GM12872 (cell line): ENCODE results near the gene PRIM1.

Source experiments
- TF ChIP-seq, protein P1 (sequence below): IDR thresholded peaks from 3 replicates; pipeline ENCODE4 v1.5.1; 2011; ENCODE audit warnings: low read depth, mild to moderate bottlenecking, low read length, moderate library complexity; ENCODE audit not compliant: insufficient read depth

PRIM1 gene

DNA sequence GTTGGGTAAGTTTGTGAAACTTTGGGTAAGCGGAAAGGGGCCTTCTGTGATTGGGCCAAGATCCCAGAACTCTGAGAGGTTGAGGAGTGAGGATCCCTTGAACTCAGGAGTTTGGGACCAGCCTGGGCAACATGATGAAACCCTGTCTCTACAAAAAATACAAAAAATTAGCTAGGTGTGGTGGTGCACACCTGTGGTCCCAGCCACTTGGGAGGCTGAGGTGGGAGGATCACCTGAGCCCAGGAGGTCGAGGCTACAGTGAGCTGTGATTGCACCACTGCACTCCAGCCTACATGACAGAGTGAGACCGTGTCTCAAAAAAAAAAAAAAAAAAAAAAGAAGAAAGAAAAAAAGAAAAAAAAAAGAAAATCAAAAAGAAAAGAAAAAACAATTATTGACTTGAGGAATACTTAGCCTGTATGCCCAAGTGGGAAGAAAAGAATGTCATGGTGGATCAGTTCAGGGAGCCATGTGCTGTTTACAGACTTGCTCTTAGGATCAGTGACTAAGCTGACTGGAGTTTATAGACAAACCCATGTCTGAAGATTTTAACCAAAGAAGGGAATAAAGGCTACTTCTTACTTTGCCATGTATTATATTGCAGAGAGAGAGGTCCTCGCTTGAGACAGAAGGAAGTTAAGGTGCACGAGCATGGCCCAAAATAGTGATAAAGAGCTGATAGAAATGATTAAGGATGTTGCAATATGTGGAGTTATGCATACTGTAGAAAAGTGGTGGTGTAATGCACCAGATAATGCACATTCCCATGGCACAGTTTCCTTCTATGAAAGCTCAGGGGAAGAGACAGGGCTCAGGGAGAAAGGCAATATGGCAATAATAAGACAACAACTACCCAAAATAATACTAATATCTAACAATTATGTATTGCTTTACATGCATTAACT is 11.9 kb upstream of the PRIM1 start:
- TF ChIP-seq, protein P1, sequence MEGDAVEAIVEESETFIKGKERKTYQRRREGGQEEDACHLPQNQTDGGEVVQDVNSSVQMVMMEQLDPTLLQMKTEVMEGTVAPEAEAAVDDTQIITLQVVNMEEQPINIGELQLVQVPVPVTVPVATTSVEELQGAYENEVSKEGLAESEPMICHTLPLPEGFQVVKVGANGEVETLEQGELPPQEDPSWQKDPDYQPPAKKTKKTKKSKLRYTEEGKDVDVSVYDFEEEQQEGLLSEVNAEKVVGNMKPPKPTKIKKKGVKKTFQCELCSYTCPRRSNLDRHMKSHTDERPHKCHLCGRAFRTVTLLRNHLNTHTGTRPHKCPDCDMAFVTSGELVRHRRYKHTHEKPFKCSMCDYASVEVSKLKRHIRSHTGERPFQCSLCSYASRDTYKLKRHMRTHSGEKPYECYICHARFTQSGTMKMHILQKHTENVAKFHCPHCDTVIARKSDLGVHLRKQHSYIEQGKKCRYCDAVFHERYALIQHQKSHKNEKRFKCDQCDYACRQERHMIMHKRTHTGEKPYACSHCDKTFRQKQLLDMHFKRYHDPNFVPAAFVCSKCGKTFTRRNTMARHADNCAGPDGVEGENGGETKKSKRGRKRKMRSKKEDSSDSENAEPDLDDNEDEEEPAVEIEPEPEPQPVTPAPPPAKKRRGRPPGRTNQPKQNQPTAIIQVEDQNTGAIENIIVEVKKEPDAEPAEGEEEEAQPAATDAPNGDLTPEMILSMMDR: no peak

DNA sequence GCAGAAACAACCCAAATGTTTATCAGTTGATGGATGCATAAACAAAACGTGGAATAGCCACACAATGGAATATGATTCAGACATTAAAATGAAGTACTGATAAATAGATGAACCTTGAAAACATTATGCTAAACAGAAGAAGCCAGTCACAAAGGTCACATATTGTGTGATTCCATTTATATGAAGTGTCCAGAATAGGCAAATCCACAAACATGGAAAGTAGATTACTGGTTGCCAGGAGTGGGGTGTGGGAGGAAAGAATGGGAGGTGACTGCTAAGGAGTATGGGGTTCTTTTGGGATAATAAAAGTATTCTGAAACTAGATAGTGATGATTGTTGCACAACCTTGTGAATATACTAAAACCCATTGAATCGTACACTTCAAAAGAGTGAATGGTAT is 9.7 kb upstream of the PRIM1 start:
- TF ChIP-seq, protein P1: no peak

DNA sequence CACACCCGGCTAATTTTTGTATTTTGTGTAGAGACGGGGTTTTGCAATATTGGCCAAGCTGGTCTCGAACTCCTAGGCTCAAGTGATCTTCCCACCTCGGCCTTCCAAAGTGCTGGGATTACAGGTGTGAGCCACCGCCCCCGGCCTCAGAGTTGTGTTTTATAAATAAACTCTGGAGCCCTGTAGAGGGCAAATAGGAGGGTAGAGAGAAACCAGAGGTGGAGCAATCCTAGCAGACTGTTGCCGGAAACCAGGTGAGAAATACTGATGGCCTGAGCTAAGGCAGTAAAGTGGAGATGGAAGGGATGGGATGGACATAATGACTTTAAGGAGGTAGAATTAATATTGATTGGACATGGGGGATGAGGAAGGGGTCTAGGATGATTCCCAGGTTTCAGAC is 8.3 kb upstream of the PRIM1 start:
- TF ChIP-seq, protein P1: no peak

DNA sequence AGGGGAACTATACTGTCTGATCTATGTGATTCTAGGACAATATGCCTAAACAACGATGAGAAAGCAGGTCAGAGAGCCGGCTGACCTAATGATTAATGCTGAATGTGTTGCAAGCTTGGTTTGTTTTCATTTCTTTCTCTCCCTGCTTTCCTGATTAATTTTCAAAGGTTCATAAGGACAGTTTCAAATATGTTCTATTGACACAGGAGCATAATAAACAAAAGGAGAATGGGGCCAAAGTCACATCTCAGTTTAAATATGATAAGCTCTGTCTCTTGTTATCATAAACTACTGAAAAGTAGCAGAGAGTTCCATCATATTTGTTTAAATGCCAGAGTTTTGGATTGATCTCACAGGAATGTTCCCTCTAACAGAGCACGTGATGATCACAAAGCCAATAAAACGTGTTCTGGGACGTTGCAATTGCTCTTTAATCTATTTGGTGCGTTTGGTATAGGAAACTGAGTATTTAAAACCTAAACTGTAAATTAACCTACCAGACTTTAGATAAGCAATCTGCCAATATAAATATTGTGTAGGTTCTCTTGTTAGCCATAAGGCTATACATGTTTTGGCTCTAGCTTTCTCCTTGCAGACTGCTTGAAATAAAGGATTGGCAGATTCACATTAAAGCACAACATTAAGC is 7.3 kb upstream of the PRIM1 start:
- TF ChIP-seq, protein P1: no peak

DNA sequence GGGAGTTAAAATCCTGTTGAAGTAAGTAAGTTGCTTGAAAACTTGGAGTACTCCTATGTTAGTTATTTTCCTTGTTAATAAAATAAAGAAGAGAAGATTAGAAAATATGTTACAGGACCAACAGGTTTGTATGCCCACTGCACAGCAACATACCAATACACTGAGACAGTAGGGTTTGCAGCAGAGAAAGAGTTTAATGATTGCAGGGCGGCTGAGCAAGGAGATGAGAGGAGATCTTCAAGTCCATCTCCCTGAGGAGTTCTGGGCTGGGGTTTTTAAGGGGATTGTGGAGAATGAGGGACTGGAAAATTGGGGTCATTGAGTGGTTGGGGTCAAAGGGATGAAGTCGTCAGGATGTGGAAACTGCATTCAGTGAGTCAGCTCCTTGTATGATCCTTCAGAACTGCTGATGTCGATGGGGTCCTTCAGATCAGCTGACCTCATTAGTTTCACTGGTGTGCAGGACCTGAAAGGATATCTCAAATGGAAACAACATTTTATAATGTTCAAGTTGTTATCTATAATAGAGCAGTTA is 6.7 kb upstream of the PRIM1 start:
- TF ChIP-seq, protein P1: no peak

DNA sequence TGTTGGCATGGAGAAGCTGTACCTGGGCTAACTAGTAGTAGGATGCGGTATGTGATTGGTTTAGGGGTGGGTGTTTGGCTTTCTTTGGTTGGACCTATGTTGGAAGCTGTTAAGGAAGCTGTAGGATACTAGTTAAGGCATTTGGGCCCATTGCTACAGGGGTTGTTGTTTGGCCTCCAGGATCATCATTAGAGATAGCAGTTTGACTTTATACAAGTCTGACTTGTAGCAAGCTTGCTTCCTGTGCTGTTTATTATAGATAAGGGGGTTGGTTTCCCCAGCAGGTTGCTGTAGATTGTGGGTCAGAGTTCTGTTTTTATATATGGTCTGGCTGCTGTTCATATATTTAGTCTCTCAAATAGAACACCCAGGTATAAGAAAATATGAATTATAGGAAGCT is 1.4 kb upstream of the PRIM1 start:
- TF ChIP-seq, protein P1: no peak

DNA sequence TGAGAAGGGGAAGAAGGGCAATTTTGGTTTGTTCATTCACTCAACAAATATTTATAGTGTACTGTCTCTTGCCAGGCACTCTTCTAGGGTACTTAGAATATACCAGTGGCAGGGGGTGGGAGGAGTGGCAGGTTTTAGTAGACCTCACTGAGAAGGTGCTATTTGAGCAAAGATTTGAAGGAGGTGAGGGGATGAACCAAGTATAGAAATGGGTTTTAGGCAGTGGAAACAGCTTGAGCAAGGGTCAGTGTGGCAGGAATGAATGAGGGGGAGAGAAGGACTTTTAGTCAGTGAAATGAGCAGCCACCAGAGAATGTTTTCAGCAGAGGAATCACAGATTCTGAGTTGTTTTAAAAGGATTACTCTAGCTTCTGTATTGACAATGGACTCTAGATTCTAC is 2.3 kb downstream of the PRIM1 start:
- TF ChIP-seq, protein P1: no peak
